GM12872 (cell line): ENCODE results near the gene LRRFIP2.

ENCODE experiments used
- CTCF ChIP-seq: IDR thresholded peaks from 3 replicates; pipeline ENCODE4 v1.5.1; 2011; ENCODE audit warnings: low read depth, mild to moderate bottlenecking, low read length, moderate library complexity; ENCODE audit not compliant: insufficient read depth

LRRFIP2 gene

GRCh38 chr3:37183375-37183831 lies 9.0 kb upstream of the LRRFIP2 start:
- TF ChIP-seq CTCF, result no peak

GRCh38 chr3:37182816-37183215 lies 8.4 kb upstream of the LRRFIP2 start:
- no peak for TF ChIP-seq CTCF

GRCh38 chr3:37181756-37182155 lies 7.4 kb upstream of the LRRFIP2 start:
- TF ChIP-seq CTCF, result no peak

- TF ChIP-seq CTCF, result no peak
These were observed 5.0 kb upstream of the LRRFIP2 start for GRCh38 chr3:37179144-37179967.

- no peak for TF ChIP-seq CTCF
These were observed 576 bp downstream of the LRRFIP2 start for GRCh38 chr3:37173806-37174205.

GRCh38 chr3:37171144-37171543 lies 3.2 kb downstream of the LRRFIP2 start:
- TF ChIP-seq CTCF, result no peak

- TF ChIP-seq CTCF, result no peak
These were observed 3.9 kb downstream of the LRRFIP2 start for GRCh38 chr3:37170513-37170912.
